GM19372 (cell line): Measurements from ENCODE around the gene CMAS.

Source experiments
- ATAC-seq: cut with Tn5 transposase; IDR thresholded peaks from one replicate; pipeline ENCODE4 v1.9.1; 2021; ENCODE audit warnings: mild to moderate bottlenecking, low read depth, moderate library complexity; ENCODE audit not compliant: unreplicated experiment

The CMAS gene

GRCh38 chr12:22103418-22103817 is 57.4 kb downstream of the CMAS start:
- ATAC-seq: no peak

DNA sequence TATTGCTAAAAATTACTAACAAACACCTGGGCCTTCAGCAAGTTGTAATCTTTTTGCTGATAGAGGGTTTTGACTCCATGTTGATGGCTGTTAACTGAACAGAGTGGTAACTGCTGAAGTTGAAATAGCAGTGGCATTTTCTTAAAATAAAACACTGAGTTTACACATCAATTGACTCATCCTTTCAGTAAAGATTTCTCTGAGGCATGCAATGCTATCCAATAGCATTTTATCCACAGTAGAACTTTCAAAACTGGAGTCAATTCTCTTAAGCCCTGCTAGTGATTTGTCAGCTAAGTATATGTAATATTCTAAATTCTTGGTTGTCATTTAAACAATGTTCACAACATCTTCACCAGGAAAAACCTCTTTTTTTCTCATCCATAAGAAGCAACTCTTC is 59.5 kb downstream of the CMAS start:
- ATAC-seq: no peak

DNA sequence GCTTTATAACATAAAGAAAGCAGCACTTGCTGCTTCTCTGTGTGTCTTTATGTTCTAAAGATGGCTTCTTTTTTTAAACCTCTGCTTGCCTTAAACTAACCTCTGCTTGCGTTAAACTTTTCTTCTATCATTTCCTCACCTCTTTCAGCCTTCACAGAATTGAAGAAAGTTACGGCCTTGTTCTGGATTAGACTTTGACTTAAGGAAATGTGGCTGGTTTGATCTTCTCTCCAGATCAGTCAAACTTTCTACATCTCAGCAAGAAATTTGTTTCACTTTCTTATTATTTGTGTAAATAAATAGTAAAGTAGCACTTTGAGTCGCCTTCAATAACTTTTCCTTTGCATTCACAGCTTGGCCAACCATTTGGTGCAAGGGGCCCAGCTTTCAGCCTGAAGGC is 64.2 kb downstream of the CMAS start:
- ATAC-seq: no peak
